ENCODE data around the gene METTL25. TPM values are rescaled to one million over a fixed set of nuclear protein-coding genes. Genes with fewer than 3 reads are reported as not detected.

Gene METTL25
- total and polyA plus RNA-seq, 4 donors: 2.6 to 25.1 (median 8.6) TPM

- ATAC-seq (ENCODE audit: insufficient read depth, low FRiP score) (no peak), DNase-seq (no peak)
- no peak overlapping the region for H3K27ac ChIP-seq (ENCODE audit: low read depth in 1 of 2, low read length in 1 of 2)
- no peaks in the 10 kb centered on the region for H3K36me3 ChIP-seq (ENCODE audit: control insufficient read depth in 4 of 4, insufficient read depth in 4 of 4, low read length in 4 of 4)
- no peak for TF ChIP-seq CTCF (IDR thresholded peaks at IDR 0.05; ENCODE audit: control extremely low read depth, extremely low read depth)
- no peak overlapping the region for H3K4me3 ChIP-seq
- no peak overlapping the region for H3K9ac ChIP-seq (ENCODE audit: insufficient read depth in 1 of 2, low read length in 2 of 2)
- no peaks in the 10 kb centered on the region for H3K27me3 ChIP-seq (ENCODE audit: control insufficient read depth in 3 of 3, insufficient read depth in 3 of 3, low read length in 2 of 3)
- H3K4me1 ChIP-seq (ENCODE audit: control insufficient read depth in 5 of 5, insufficient read depth in 5 of 5, low read length in 5 of 5): peaks cover 0 to 3% (median 0%) of the 10 kb centered on the region in 5 donors
- WGBS, 2 donors: 86 to 92% methylated on average over 2 of the region's 2 CpGs
- H3K9me3 ChIP-seq (ENCODE audit: control insufficient read depth in 4 of 4, insufficient read depth in 3 of 4, low read length in 3 of 4): peaks cover 0 to 11% (median 2%) of the 10 kb centered on the region in 4 donors
Observed at GRCh38 chr12:82486524-82487235, 128.4 kb downstream of the METTL25 start.

DNA sequence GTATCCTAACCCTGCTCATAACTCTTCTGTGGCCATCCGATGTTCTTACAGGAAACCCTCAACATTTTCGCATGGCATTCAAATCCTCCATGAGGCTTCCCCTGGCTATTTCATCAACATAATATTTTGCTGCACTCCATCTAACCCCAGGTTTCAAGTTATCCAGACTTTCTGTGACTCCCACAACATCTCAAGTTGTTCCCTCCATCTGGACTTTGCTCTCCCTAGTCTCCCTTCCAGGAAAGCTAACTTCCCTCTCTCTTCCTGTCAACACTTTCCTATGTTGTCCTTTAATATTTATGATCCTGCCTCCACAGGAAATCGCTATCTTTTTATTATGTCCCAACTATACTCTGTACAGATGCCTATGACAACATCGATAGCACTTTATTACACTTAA, 146.1 kb downstream of the METTL25 start:
- H3K27me3 ChIP-seq (ENCODE audit: control insufficient read depth in 3 of 3, insufficient read depth in 3 of 3, low read length in 2 of 3): no peaks in the 10 kb centered on the region
- WGBS, 2 donors: 50 to 63% methylated on average over 4 of the region's 4 CpGs
- ATAC-seq (ENCODE audit: insufficient read depth, low FRiP score): no peak
- H3K9ac ChIP-seq (ENCODE audit: insufficient read depth in 1 of 2, low read length in 2 of 2): no peak overlapping the region
- DNase-seq: peak in 1 of 3 donors; percentile 8
- no peaks in the 10 kb centered on the region for H3K4me1 ChIP-seq (ENCODE audit: control insufficient read depth in 5 of 5, insufficient read depth in 5 of 5, low read length in 5 of 5)
- no peaks in the 10 kb centered on the region for H3K9me3 ChIP-seq (ENCODE audit: control insufficient read depth in 4 of 4, insufficient read depth in 3 of 4, low read length in 3 of 4)
- no peak overlapping the region for H3K27ac ChIP-seq (ENCODE audit: low read depth in 1 of 2, low read length in 1 of 2)
- no peak for TF ChIP-seq CTCF (IDR thresholded peaks at IDR 0.05; ENCODE audit: control extremely low read depth, extremely low read depth)
- no peaks in the 10 kb centered on the region for H3K36me3 ChIP-seq (ENCODE audit: control insufficient read depth in 4 of 4, insufficient read depth in 4 of 4, low read length in 4 of 4)
- H3K4me3 ChIP-seq: no peak overlapping the region

GRCh38 chr12:82505150-82505549, 146.8 kb downstream of the METTL25 start:
- Histone ChIP-seq H3K9me3 (ENCODE audit: control insufficient read depth in 4 of 4, insufficient read depth in 3 of 4, low read length in 3 of 4) (no peaks in the 10 kb centered on the region), H3K36me3 (ENCODE audit: control insufficient read depth in 4 of 4, insufficient read depth in 4 of 4, low read length in 4 of 4) (no peaks in the 10 kb centered on the region), H3K4me1 (ENCODE audit: control insufficient read depth in 5 of 5, insufficient read depth in 5 of 5, low read length in 5 of 5) (no peaks in the 10 kb centered on the region), H3K9ac (ENCODE audit: insufficient read depth in 1 of 2, low read length in 2 of 2) (no peak overlapping the region), H3K27ac (ENCODE audit: low read depth in 1 of 2, low read length in 1 of 2) (no peak overlapping the region), H3K27me3 (ENCODE audit: control insufficient read depth in 3 of 3, insufficient read depth in 3 of 3, low read length in 2 of 3) (no peaks in the 10 kb centered on the region), H3K4me3 (no peak overlapping the region)
- 58 to 62% methylated on average over 3 of the region's 3 CpGs for WGBS, 2 donors
- no peak for TF ChIP-seq CTCF (IDR thresholded peaks at IDR 0.05; ENCODE audit: control extremely low read depth, extremely low read depth)
- DNase-seq: no peak
- no peak for ATAC-seq (ENCODE audit: insufficient read depth, low FRiP score)

DNA sequence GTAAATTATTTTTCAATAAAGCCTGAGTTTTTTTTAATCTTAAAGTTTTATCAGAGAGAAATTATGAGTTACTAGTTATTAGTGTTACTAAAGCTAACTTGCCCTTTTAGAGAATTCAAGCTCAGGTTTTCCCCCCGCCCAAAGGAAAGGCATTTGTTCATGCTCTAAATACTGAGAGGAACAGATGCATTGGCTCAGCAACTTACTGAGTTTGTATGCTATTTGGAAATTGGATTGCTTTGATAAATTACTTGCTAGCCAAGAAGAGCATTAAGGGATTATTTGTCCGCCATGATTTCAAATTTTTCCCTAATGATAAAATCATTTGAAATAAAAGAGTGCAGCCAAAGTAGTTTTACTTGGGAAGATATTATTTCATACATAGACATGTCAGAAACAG, 149.4 kb downstream of the METTL25 start:
- ATAC-seq (ENCODE audit: insufficient read depth, low FRiP score) (no peak), DNase-seq (no peak)
- H3K27ac ChIP-seq (ENCODE audit: low read depth in 1 of 2, low read length in 1 of 2): no peak overlapping the region
- H3K9ac ChIP-seq (ENCODE audit: insufficient read depth in 1 of 2, low read length in 2 of 2): no peak overlapping the region
- no peaks in the 10 kb centered on the region for H3K36me3 ChIP-seq (ENCODE audit: control insufficient read depth in 4 of 4, insufficient read depth in 4 of 4, low read length in 4 of 4)
- WGBS, 2 donors: 83 to 84% methylated on average over 2 of the region's 2 CpGs
- TF ChIP-seq CTCF (IDR thresholded peaks at IDR 0.05; ENCODE audit: control extremely low read depth, extremely low read depth): no peak
- no peaks in the 10 kb centered on the region for H3K27me3 ChIP-seq (ENCODE audit: control insufficient read depth in 3 of 3, insufficient read depth in 3 of 3, low read length in 2 of 3)
- no peak overlapping the region for H3K4me3 ChIP-seq
- no peaks in the 10 kb centered on the region for H3K4me1 ChIP-seq (ENCODE audit: control insufficient read depth in 5 of 5, insufficient read depth in 5 of 5, low read length in 5 of 5)
- H3K9me3 ChIP-seq (ENCODE audit: control insufficient read depth in 4 of 4, insufficient read depth in 3 of 4, low read length in 3 of 4): no peaks in the 10 kb centered on the region
